Endodermal cell (in vitro differentiated cells): ENCODE data around the gene MEF2B. TPM values are rescaled to one million over a fixed set of nuclear protein-coding genes. Genes with fewer than 3 reads are reported as not detected.
"Not testable (repeated sequence)": the region's sequence is repeated elsewhere in the genome, so short reads cannot be mapped to it uniquely, and the experiment has no call there.

Source experiments
- DNase-seq: peaks from one replicate; pipeline ENCODE4 v3.0.0-alpha.2; 2017
- H3K27ac ChIP-seq: 2 replicates; pipeline ENCODE4 v1.5.1; 2013; ENCODE audit warnings: mild to moderate bottlenecking, low read depth, low read length, moderate library complexity
- H3K27me3 ChIP-seq: 2 replicates; pipeline ENCODE4 v1.6.1; 2013; ENCODE audit warnings: mild to moderate bottlenecking, low read length, moderate library complexity; ENCODE audit not compliant: insufficient read depth, control insufficient read depth, poor library complexity, severe bottlenecking
- H3K36me3 ChIP-seq: 2 replicates; pipeline ENCODE4 v1.7.0; 2013; ENCODE audit warnings: mild to moderate bottlenecking, low read length, moderate library complexity; ENCODE audit not compliant: control insufficient read depth, insufficient read depth
- H3K4me1 ChIP-seq: one replicate; pipeline ENCODE4 v1.7.0; 2013; ENCODE audit warnings: low read length; ENCODE audit not compliant: control insufficient read depth, insufficient read depth
- H3K4me3 ChIP-seq: 2 replicates; pipeline ENCODE4 v1.5.1; 2013; ENCODE audit warnings: mild to moderate bottlenecking, low read length, moderate library complexity
- H3K9ac ChIP-seq: 2 replicates; pipeline ENCODE4 v1.6.1; 2013; ENCODE audit warnings: mild to moderate bottlenecking, low read length, moderate library complexity; ENCODE audit not compliant: poor library complexity, severe bottlenecking; ENCODE audit errors: extremely low read depth
- H3K9me3 ChIP-seq: 2 replicates; pipeline ENCODE4 v1.6.1; 2013; ENCODE audit warnings: mild to moderate bottlenecking, low read length, moderate library complexity; ENCODE audit not compliant: control insufficient read depth
- H3K27ac Mint-ChIP-seq: 2 replicates; pipeline ENCODE4 v1.8.0; 2020; ENCODE audit warnings: mixed read lengths
- H3K27me3 Mint-ChIP-seq: 2 replicates; pipeline ENCODE4 v1.8.0; 2021; ENCODE audit warnings: mild to moderate bottlenecking, mixed read lengths; ENCODE audit not compliant: insufficient read depth
- H3K36me3 Mint-ChIP-seq: 2 replicates; pipeline ENCODE4 v1.8.0; 2020; ENCODE audit warnings: low read depth, mixed read lengths
- H3K4me1 Mint-ChIP-seq: 2 replicates; pipeline ENCODE4 v1.8.0; 2020; ENCODE audit warnings: mixed read lengths
- H3K4me3 Mint-ChIP-seq: 2 replicates; pipeline ENCODE4 v1.8.0; 2020; ENCODE audit warnings: mild to moderate bottlenecking, moderate library complexity, mixed read lengths
- H3K9me3 Mint-ChIP-seq: 2 replicates; pipeline ENCODE4 v1.8.0; 2020; ENCODE audit warnings: mild to moderate bottlenecking, mixed read lengths
- CTCF ChIP-seq: fragments of 200-600 bp; sonication (generic); conservative IDR thresholded peaks from 2 replicates; pipeline ENCODE4 v1.5.0; 2021; ENCODE audit warnings: antibody characterized with exemption, mild to moderate bottlenecking
- WGBS, 2 experiments: methylation state at CpG; one replicate each; pipeline versions ENCODE4 v1.1.5 to v1.1.7; 2013; ENCODE audit warnings: missing lambda C conversion rate in 2 of 2, mixed read lengths in 1 of 2; ENCODE audit not compliant: insufficient coverage in 1 of 2, insufficient read length in 1 of 2; 5-methylcytosine and 5-hydroxymethylcytosine counted together
- total RNA-seq, 2 donors: library from RNA; stranded (reverse); fragmentation: NEBNext Ultra II Directional in 1 of 2; extraction: Animal tissue kit (Norgen Biotek cat#: 25700) in 1 of 2; gene quantifications; 2 replicates in 1 of 2; 3 replicates in 1 of 2; pipeline ENCODE4 v1.2.1, GENCODE V29; 2021

The MEF2B gene
- total RNA-seq, 2 donors from 2014 or later, result 1.2 to 1.6 TPM

GRCh38 chr19:19138109-19138981 lies 31.7 kb downstream of the MEF2B start, which contains the start of gene TMEM161A:
Gene TMEM161A, minus strand, starts transcription at chr19:19138478. Its CDS starts 50 bp downstream, at chr19:19138428.
- Histone ChIP-seq H3K36me3 (peaks cover 5% of the 10 kb centered on the region), H3K4me3 (peak within 1 kb of the TSS; percentile 88), H3K9me3 (no peaks in the 10 kb centered on the region), H3K9ac (peak within 1 kb of the TSS; percentile 70), H3K27me3 (peaks cover 4% of the 10 kb centered on the region), H3K27ac (no peak within 1 kb of the TSS), H3K4me1 (no peaks in the 10 kb centered on the region)
- no peak for TF ChIP-seq CTCF
- WGBS, 2 experiments, result 3 to 4% methylated on average over 28 to 42 of the region's 42 CpGs
- Mint-ChIP-seq H3K9me3 (peaks cover 2% of the 10 kb centered on the region), H3K36me3 (peaks cover 4% of the 10 kb centered on the region), H3K27ac (peak within 1 kb of the TSS; percentile 96), H3K4me1 (peaks cover 14% of the 10 kb centered on the region), H3K27me3 (peaks cover 30% of the 10 kb centered on the region), H3K4me3 (peak within 1 kb of the TSS; percentile 91)
- peak; percentile 99 for DNase-seq

- Mint-ChIP-seq H3K27ac (peak overlapping the region; percentile 96), H3K27me3 (peaks cover 26% of the 10 kb centered on the region), H3K4me1 (peaks cover 14% of the 10 kb centered on the region), H3K36me3 (peaks cover 10% of the 10 kb centered on the region), H3K4me3 (peak overlapping the region; percentile 91), H3K9me3 (peaks cover 2% of the 10 kb centered on the region)
- Histone ChIP-seq H3K27me3 (peaks cover 4% of the 10 kb centered on the region), H3K4me1 (no peaks in the 10 kb centered on the region), H3K4me3 (peak overlapping the region; percentile 88), H3K9ac (peak overlapping the region; percentile 70), H3K27ac (no peak overlapping the region), H3K9me3 (peaks cover under 1% of the 10 kb centered on the region), H3K36me3 (peaks cover 9% of the 10 kb centered on the region)
- WGBS, 2 experiments, result 39 to 51% methylated on average over 13 to 25 of the region's 25 CpGs
- DNase-seq, result no peak
- no peak for TF ChIP-seq CTCF
Measured at GRCh38 chr19:19137556-19138108, 32.4 kb downstream of the MEF2B start.

- H3K27ac Mint-ChIP-seq, H3K27ac ChIP-seq, H3K9ac ChIP-seq, H3K4me3 Mint-ChIP-seq, H3K4me1 ChIP-seq, H3K4me3 ChIP-seq, H3K27me3 ChIP-seq, DNase-seq: not testable (repeated sequence)
- Mint-ChIP-seq H3K4me1 (peaks cover 14% of the 10 kb centered on the region), H3K36me3 (peaks cover 18% of the 10 kb centered on the region), H3K9me3 (peaks cover 11% of the 10 kb centered on the region), H3K27me3 (peaks cover 15% of the 10 kb centered on the region)
- Histone ChIP-seq H3K36me3 (peaks cover 18% of the 10 kb centered on the region), H3K9me3 (peaks cover 12% of the 10 kb centered on the region)
- 85 to 91% methylated on average over 3 to 5 of the region's 6 CpGs for WGBS, 2 experiments
Measured at GRCh38 chr19:19135713-19136112, 34.4 kb downstream of the MEF2B start.
